ENCODE measurements around the gene DNAH14.
A peak's percentile ranks its signal among the peaks of the same experiment; 100 is the strongest.

The DNAH14 gene

DNA sequence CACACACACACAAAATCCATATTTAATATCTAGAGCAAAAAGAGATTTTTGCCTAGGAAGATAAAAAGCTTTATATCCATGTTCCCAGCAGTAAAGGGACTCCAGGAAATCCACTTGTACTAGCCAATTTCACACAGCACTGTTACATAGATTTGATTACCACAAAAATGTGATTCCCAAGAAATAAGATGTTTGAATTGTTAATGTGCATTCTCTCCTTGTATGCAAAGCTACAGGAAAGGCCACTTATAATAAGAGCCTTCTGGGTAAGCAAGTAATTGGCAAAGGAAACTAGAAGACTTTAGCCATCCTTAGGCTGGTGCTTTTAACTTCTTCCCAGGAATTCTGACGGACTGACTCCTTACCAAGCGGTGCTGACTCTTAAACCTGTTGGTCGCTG lies 409.1 kb downstream of the DNAH14 start:
- TF ChIP-seq CTCF (conservative IDR thresholded peaks at IDR 0.05; ENCODE audit: low read depth, low read length): no peak
- Histone ChIP-seq H3K79me2 (ENCODE audit: insufficient read depth, low read depth) (no peaks in the 10 kb centered on the region), H4K20me1 (ENCODE audit: insufficient read depth) (no peaks in the 10 kb centered on the region), H3K27me3 (ENCODE audit: insufficient read depth, low read depth) (no peaks in the 10 kb centered on the region), H3K36me3 (ENCODE audit: insufficient read depth) (no peaks in the 10 kb centered on the region), H3K4me3 (IDR thresholded peaks at IDR 0.05; ENCODE audit: insufficient read depth, low read depth, low read length) (no peak overlapping the region), H2AFZ (ENCODE audit: low read depth) (no peak overlapping the region), H3K4me2 (no peak overlapping the region), H3K4me1 (ENCODE audit: low read depth, poor library complexity, severe bottlenecking) (no peaks in the 10 kb centered on the region), H3K9ac (no peak overlapping the region), H3K27ac (no peak overlapping the region)

DNA sequence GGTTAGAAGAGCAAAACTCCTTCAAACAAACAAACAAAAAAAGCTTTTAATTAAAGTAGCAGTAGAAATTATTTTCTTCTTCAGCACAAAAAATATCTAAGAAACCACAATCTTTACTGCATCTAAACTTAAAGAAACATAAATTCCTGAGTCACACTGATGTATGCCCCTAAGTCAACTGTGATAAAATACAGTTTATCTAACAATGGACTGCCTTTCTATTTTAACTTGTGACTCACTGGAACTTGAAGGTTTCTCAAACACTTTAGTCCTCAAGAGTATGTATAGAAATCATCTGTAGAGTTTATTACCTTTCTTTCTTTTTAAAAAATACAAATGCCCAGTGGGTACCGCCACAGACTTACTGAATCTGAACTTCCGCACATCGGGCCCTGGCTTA lies 412.2 kb downstream of the DNAH14 start:
- no peaks in the 10 kb centered on the region for H3K79me2 ChIP-seq (ENCODE audit: insufficient read depth, low read depth)
- no peaks in the 10 kb centered on the region for H4K20me1 ChIP-seq (ENCODE audit: insufficient read depth)
- H3K9ac ChIP-seq: no peak overlapping the region
- H3K4me3 ChIP-seq (IDR thresholded peaks at IDR 0.05; ENCODE audit: insufficient read depth, low read depth, low read length): no peak overlapping the region
- H3K4me1 ChIP-seq (ENCODE audit: low read depth, poor library complexity, severe bottlenecking): no peaks in the 10 kb centered on the region
- H3K27me3 ChIP-seq (ENCODE audit: insufficient read depth, low read depth): no peaks in the 10 kb centered on the region
- H2AFZ ChIP-seq (ENCODE audit: low read depth): no peak overlapping the region
- no peak for TF ChIP-seq CTCF (conservative IDR thresholded peaks at IDR 0.05; ENCODE audit: low read depth, low read length)
- no peak overlapping the region for H3K4me2 ChIP-seq
- H3K27ac ChIP-seq: no peak overlapping the region
- H3K36me3 ChIP-seq (ENCODE audit: insufficient read depth): no peaks in the 10 kb centered on the region

GRCh38 chr1:225342695-225343094 lies 413.2 kb downstream of the DNAH14 start:
- Histone ChIP-seq H2AFZ (ENCODE audit: low read depth) (no peak overlapping the region), H3K27me3 (ENCODE audit: insufficient read depth, low read depth) (no peaks in the 10 kb centered on the region), H3K9ac (no peak overlapping the region), H3K4me2 (no peak overlapping the region), H3K4me3 (IDR thresholded peaks at IDR 0.05; ENCODE audit: insufficient read depth, low read depth, low read length) (no peak overlapping the region), H3K4me1 (ENCODE audit: low read depth, poor library complexity, severe bottlenecking) (no peaks in the 10 kb centered on the region), H4K20me1 (ENCODE audit: insufficient read depth) (no peaks in the 10 kb centered on the region), H3K27ac (no peak overlapping the region), H3K36me3 (ENCODE audit: insufficient read depth) (no peaks in the 10 kb centered on the region), H3K79me2 (ENCODE audit: insufficient read depth, low read depth) (no peaks in the 10 kb centered on the region)
- TF ChIP-seq CTCF (conservative IDR thresholded peaks at IDR 0.05; ENCODE audit: low read depth, low read length): no peak

DNA sequence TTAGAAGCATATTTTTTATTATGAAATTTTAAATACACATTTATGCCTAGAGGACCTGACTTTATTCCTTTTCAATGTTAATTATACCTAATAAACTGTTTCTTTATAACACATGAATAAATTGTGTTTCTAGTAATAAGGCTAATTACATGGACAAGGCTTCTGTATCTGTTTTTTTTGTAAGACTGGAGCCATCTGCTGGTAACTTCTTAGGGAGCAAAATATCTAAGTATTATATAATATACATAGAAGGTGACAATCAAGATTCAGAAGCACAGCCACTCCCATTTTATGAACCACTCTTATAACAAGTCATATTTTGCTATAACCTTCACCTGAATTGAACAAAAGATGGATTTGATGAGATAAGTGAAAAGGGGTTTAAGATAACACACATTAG lies 414.1 kb downstream of the DNAH14 start:
- Histone ChIP-seq H3K9ac (no peak overlapping the region), H3K4me2 (no peak overlapping the region), H3K4me3 (IDR thresholded peaks at IDR 0.05; ENCODE audit: insufficient read depth, low read depth, low read length) (no peak overlapping the region), H3K36me3 (ENCODE audit: insufficient read depth) (no peaks in the 10 kb centered on the region), H3K79me2 (ENCODE audit: insufficient read depth, low read depth) (no peaks in the 10 kb centered on the region), H3K27me3 (ENCODE audit: insufficient read depth, low read depth) (no peaks in the 10 kb centered on the region), H4K20me1 (ENCODE audit: insufficient read depth) (no peaks in the 10 kb centered on the region), H2AFZ (ENCODE audit: low read depth) (no peak overlapping the region), H3K27ac (no peak overlapping the region), H3K4me1 (ENCODE audit: low read depth, poor library complexity, severe bottlenecking) (no peaks in the 10 kb centered on the region)
- peak; percentile 43; the same call in 1 of the 2 replicates for TF ChIP-seq CTCF (conservative IDR thresholded peaks at IDR 0.05; ENCODE audit: low read depth, low read length)
